ENCODE results near the gene MUC2. TPM values are rescaled to one million over a fixed set of nuclear protein-coding genes. Genes with fewer than 3 reads are reported as not detected.

The MUC2 gene
- total and polyA plus RNA-seq, 2 of the 13 experiments (the other 11 are each of a cell fraction or from before 2014, with no cell fraction given), result not detected

DNA sequence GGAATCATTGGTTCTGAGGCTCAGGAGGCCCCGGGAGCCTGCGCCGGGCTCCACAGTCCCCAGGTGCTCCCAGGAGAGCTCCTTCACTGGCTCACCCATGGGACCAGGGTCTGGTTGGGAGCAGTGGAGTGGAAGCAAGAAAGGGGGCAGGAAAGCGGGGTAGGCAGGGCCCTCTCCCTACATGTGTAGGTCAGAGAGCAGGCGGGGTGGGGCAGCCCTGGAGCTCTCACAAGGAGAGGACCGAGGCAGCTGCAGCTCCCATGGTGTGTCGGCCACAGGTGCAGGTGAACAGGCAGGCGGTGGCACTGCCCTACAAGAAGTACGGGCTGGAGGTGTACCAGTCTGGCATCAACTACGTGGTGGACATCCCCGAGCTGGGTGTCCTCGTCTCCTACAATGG lies 28.3 kb downstream of the MUC2 start:
- in situ Hi-C loops (cut with HindIII; ENCODE audit: extremely low pct_ligation_motif_present, low pct_unique_long_range_greater_than_20kb), result no loop called here
- ChIA-PET POLR2A (no interaction called here), CTCF (ENCODE audit: low intra/inter-chr PET ratio, low total read pairs) (no interaction called here)

More for the DNA sequence above, 28.3 kb downstream of the MUC2 start:
- no peak overlapping the region for H3K27ac ChIP-seq (ENCODE audit: extremely low read length, insufficient read depth, low read length)
- no peak overlapping the region for H3K4me3 ChIP-seq (replicated peaks in 1 of 3; ENCODE audit: insufficient read depth in 1 of 3, low read depth in 2 of 3, low read length in 3 of 3)
- H4K20me1 ChIP-seq (ENCODE audit: insufficient read depth, low read length), result no peaks in the 10 kb centered on the region
- FAIRE-seq, result no peak
- no peaks in the 10 kb centered on the region for H3K36me3 ChIP-seq (replicated peaks in 1 of 2; ENCODE audit: control insufficient read depth in 1 of 2, insufficient read depth in 2 of 2, low read length in 2 of 2)
- intact Hi-C loops (cut with micrococcal nuclease; ENCODE audit: unreplicated experiment), result no loop called here
- H3K9me3 ChIP-seq (ENCODE audit: low read length), result peaks cover 10% of the 10 kb centered on the region
- H3K27me3 ChIP-seq (ENCODE audit: control insufficient read depth in 1 of 2, insufficient read depth in 2 of 2, low read length in 2 of 2), result peaks cover 13 to 57% of the 10 kb centered on the region in 2 experiments; a peak in 4 of 5 replicates
- H3K4me2 ChIP-seq (ENCODE audit: low read depth, low read length), result no peak overlapping the region
- no peaks in the 10 kb centered on the region for H3K79me2 ChIP-seq (ENCODE audit: insufficient read depth, low read length)
- no peak for DNase-seq (ENCODE audit: low spot score)
- H2AFZ ChIP-seq (ENCODE audit: low read length), result no peak overlapping the region
- TF ChIP-seq ETV5 (CRISPR knock-in tag; IDR thresholded peaks at IDR 0.05; ENCODE audit: borderline replicate concordance) (no peak), CHD2 (IDR thresholded peaks at IDR 0.05; ENCODE audit: low read depth, low read length) (no peak), CEBPG (CRISPR knock-in tag; IDR thresholded peaks at IDR 0.05) (no peak), ZNF777 (CRISPR knock-in tag; IDR thresholded peaks at IDR 0.05) (no peak)
- TF ChIP-seq, protein P1, sequence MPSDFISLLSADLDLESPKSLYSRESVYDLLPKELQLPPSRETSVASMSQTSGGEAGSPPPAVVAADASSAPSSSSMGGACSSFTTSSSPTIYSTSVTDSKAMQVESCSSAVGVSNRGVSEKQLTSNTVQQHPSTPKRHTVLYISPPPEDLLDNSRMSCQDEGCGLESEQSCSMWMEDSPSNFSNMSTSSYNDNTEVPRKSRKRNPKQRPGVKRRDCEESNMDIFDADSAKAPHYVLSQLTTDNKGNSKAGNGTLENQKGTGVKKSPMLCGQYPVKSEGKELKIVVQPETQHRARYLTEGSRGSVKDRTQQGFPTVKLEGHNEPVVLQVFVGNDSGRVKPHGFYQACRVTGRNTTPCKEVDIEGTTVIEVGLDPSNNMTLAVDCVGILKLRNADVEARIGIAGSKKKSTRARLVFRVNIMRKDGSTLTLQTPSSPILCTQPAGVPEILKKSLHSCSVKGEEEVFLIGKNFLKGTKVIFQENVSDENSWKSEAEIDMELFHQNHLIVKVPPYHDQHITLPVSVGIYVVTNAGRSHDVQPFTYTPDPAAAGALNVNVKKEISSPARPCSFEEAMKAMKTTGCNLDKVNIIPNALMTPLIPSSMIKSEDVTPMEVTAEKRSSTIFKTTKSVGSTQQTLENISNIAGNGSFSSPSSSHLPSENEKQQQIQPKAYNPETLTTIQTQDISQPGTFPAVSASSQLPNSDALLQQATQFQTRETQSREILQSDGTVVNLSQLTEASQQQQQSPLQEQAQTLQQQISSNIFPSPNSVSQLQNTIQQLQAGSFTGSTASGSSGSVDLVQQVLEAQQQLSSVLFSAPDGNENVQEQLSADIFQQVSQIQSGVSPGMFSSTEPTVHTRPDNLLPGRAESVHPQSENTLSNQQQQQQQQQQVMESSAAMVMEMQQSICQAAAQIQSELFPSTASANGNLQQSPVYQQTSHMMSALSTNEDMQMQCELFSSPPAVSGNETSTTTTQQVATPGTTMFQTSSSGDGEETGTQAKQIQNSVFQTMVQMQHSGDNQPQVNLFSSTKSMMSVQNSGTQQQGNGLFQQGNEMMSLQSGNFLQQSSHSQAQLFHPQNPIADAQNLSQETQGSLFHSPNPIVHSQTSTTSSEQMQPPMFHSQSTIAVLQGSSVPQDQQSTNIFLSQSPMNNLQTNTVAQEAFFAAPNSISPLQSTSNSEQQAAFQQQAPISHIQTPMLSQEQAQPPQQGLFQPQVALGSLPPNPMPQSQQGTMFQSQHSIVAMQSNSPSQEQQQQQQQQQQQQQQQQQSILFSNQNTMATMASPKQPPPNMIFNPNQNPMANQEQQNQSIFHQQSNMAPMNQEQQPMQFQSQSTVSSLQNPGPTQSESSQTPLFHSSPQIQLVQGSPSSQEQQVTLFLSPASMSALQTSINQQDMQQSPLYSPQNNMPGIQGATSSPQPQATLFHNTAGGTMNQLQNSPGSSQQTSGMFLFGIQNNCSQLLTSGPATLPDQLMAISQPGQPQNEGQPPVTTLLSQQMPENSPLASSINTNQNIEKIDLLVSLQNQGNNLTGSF (CRISPR knock-in tag; IDR thresholded peaks at IDR 0.05), result no peak
- TF ChIP-seq, protein P2, sequence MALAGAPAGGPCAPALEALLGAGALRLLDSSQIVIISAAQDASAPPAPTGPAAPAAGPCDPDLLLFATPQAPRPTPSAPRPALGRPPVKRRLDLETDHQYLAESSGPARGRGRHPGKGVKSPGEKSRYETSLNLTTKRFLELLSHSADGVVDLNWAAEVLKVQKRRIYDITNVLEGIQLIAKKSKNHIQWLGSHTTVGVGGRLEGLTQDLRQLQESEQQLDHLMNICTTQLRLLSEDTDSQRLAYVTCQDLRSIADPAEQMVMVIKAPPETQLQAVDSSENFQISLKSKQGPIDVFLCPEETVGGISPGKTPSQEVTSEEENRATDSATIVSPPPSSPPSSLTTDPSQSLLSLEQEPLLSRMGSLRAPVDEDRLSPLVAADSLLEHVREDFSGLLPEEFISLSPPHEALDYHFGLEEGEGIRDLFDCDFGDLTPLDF (CRISPR knock-in tag; IDR thresholded peaks at IDR 0.05), result no peak
- BruUV-seq (replicated peaks), result no TSS peak
- ATAC-seq, result no peak
- no peak overlapping the region for H3K9ac ChIP-seq (ENCODE audit: insufficient read depth, low read depth, low read length)
- 3% methylated on average over 8 of the region's 12 CpGs for WGBS (ENCODE audit: low lambda C conversion rate)
- no peaks in the 10 kb centered on the region for H3K4me1 ChIP-seq (ENCODE audit: insufficient read depth, low read length)

All from HepG2 (cell line).